ENCODE results near the gene SSR2.

SSR2 gene

DNA sequence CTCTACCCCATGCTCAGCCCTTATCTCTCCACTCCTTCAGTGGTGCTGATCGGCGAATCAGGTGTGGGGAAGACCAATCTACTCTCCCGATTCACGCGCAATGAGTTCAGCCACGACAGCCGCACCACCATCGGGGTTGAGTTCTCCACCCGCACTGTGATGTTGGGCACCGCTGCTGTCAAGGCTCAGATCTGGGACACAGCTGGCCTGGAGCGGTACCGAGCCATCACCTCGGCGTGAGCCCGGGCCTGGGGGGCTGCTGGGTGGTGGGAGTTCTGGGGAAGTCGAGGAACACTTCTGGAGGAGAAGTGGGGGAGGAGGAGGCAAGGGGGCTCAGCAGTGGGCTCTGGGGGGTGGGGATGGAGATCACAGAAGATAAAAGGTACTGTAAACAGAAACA is 45.1 kb upstream of the SSR2 start:
- no peak for TF ChIP-seq CTCF (IDR thresholded peaks at IDR 0.05; ENCODE audit: low read depth, low read length)
- TF ChIP-seq EZH2phosphoT487 (IDR thresholded peaks at IDR 0.05; ENCODE audit: low read depth), result no peak
- Histone ChIP-seq H3K79me2 (ENCODE audit: low read length) (no peaks in the 10 kb centered on the region), H3K9ac (ENCODE audit: low read length) (no peak overlapping the region), H2AFZ (ENCODE audit: low read depth, low read length) (no peak overlapping the region), H3K36me3 (replicated peaks; ENCODE audit: low read depth, low read length) (no peaks in the 10 kb centered on the region), H3K4me3 (ENCODE audit: low read length) (no peak overlapping the region), H3K27ac (ENCODE audit: low read length) (no peak overlapping the region), H3K9me3 (ENCODE audit: insufficient read depth, low read length) (no peaks in the 10 kb centered on the region), H3K4me1 (ENCODE audit: low read length) (no peaks in the 10 kb centered on the region), H4K20me1 (ENCODE audit: insufficient read depth, low read length) (no peaks in the 10 kb centered on the region), H3K4me2 (ENCODE audit: low read length) (no peak overlapping the region), H3K27me3 (ENCODE audit: low read depth, low read length) (no peaks in the 10 kb centered on the region)

DNA sequence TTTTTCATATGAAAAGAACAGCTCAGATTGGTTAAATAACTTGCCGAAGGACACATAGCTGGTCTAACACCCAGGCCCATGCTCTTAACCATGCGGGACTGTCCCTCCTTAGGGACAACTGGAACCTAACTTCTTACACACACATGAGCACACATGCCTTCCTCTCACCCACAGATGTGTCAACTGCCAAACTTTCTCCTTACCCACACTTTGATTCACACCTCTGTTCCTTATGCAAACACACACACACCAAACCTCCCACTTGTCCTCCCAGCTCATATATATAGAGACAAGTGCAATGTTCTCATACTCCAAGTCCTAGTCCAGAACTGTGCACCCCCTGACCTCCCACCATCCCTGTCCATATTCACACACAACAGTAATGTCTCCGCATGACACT is 44.5 kb upstream of the SSR2 start:
- no peaks in the 10 kb centered on the region for H3K79me2 ChIP-seq (ENCODE audit: low read length)
- H3K9me3 ChIP-seq (ENCODE audit: insufficient read depth, low read length), result no peaks in the 10 kb centered on the region
- H3K36me3 ChIP-seq (replicated peaks; ENCODE audit: low read depth, low read length), result no peaks in the 10 kb centered on the region
- no peak overlapping the region for H2AFZ ChIP-seq (ENCODE audit: low read depth, low read length)
- H4K20me1 ChIP-seq (ENCODE audit: insufficient read depth, low read length), result no peaks in the 10 kb centered on the region
- H3K4me1 ChIP-seq (ENCODE audit: low read length), result no peaks in the 10 kb centered on the region
- no peak overlapping the region for H3K4me3 ChIP-seq (ENCODE audit: low read length)
- no peak overlapping the region for H3K9ac ChIP-seq (ENCODE audit: low read length)
- no peak overlapping the region for H3K27ac ChIP-seq (ENCODE audit: low read length)
- TF ChIP-seq CTCF (IDR thresholded peaks at IDR 0.05; ENCODE audit: low read depth, low read length) (no peak), EZH2phosphoT487 (IDR thresholded peaks at IDR 0.05; ENCODE audit: low read depth) (no peak)
- H3K4me2 ChIP-seq (ENCODE audit: low read length), result no peak overlapping the region
- no peaks in the 10 kb centered on the region for H3K27me3 ChIP-seq (ENCODE audit: low read depth, low read length)

- H3K9ac ChIP-seq (ENCODE audit: low read length), result no peak overlapping the region
Measured at GRCh38 chr1:156064615-156065014, 43.9 kb upstream of the SSR2 start.

DNA sequence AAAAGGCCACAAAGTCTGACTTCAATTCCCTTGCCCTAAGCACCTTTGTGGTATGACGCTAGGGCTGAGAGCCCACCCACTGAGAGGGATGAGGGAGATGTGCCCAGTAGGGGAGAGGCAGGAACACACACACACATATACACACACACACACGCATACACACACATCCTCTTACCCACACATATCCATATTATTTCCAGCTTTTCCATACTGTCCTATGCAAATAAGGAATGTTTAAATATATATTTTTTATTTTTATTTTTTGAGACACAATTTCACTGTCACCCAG is 43.2 kb upstream of the SSR2 start:
- Histone ChIP-seq H3K4me3 (ENCODE audit: low read length) (no peak overlapping the region), H3K4me1 (ENCODE audit: low read length) (no peaks in the 10 kb centered on the region), H3K4me2 (ENCODE audit: low read length) (no peak overlapping the region), H3K36me3 (replicated peaks; ENCODE audit: low read depth, low read length) (no peaks in the 10 kb centered on the region), H3K79me2 (ENCODE audit: low read length) (no peaks in the 10 kb centered on the region), H3K9me3 (ENCODE audit: insufficient read depth, low read length) (no peaks in the 10 kb centered on the region), H2AFZ (ENCODE audit: low read depth, low read length) (no peak overlapping the region), H3K27ac (ENCODE audit: low read length) (no peak overlapping the region), H3K9ac (ENCODE audit: low read length) (no peak overlapping the region), H4K20me1 (ENCODE audit: insufficient read depth, low read length) (no peaks in the 10 kb centered on the region), H3K27me3 (ENCODE audit: low read depth, low read length) (no peaks in the 10 kb centered on the region)
- TF ChIP-seq EZH2phosphoT487 (IDR thresholded peaks at IDR 0.05; ENCODE audit: low read depth), result no peak

More at GRCh38 chr1:156064615-156065014, 43.9 kb upstream of the SSR2 start:
- H3K4me1 ChIP-seq (ENCODE audit: low read length), result no peaks in the 10 kb centered on the region
- no peaks in the 10 kb centered on the region for H4K20me1 ChIP-seq (ENCODE audit: insufficient read depth, low read length)
- TF ChIP-seq EZH2phosphoT487 (IDR thresholded peaks at IDR 0.05; ENCODE audit: low read depth) (no peak), CTCF (IDR thresholded peaks at IDR 0.05; ENCODE audit: low read depth, low read length) (no peak)
- no peaks in the 10 kb centered on the region for H3K36me3 ChIP-seq (replicated peaks; ENCODE audit: low read depth, low read length)
- no peak overlapping the region for H3K4me2 ChIP-seq (ENCODE audit: low read length)
- no peak overlapping the region for H2AFZ ChIP-seq (ENCODE audit: low read depth, low read length)
- H3K27ac ChIP-seq (ENCODE audit: low read length), result no peak overlapping the region
- H3K27me3 ChIP-seq (ENCODE audit: low read depth, low read length), result no peaks in the 10 kb centered on the region
- H3K4me3 ChIP-seq (ENCODE audit: low read length), result no peak overlapping the region
- no peaks in the 10 kb centered on the region for H3K9me3 ChIP-seq (ENCODE audit: insufficient read depth, low read length)
- no peaks in the 10 kb centered on the region for H3K79me2 ChIP-seq (ENCODE audit: low read length)

GRCh38 chr1:156062189-156062588 is 41.4 kb upstream of the SSR2 start:
- Histone ChIP-seq H4K20me1 (ENCODE audit: insufficient read depth, low read length) (no peaks in the 10 kb centered on the region), H3K4me2 (ENCODE audit: low read length) (no peak overlapping the region), H3K79me2 (ENCODE audit: low read length) (no peaks in the 10 kb centered on the region), H3K27ac (ENCODE audit: low read length) (no peak overlapping the region), H3K4me3 (ENCODE audit: low read length) (no peak overlapping the region), H3K27me3 (ENCODE audit: low read depth, low read length) (no peaks in the 10 kb centered on the region), H3K36me3 (replicated peaks; ENCODE audit: low read depth, low read length) (no peaks in the 10 kb centered on the region), H3K4me1 (ENCODE audit: low read length) (no peaks in the 10 kb centered on the region), H3K9me3 (ENCODE audit: insufficient read depth, low read length) (no peaks in the 10 kb centered on the region), H2AFZ (ENCODE audit: low read depth, low read length) (no peak overlapping the region), H3K9ac (ENCODE audit: low read length) (no peak overlapping the region)
- TF ChIP-seq EZH2phosphoT487 (IDR thresholded peaks at IDR 0.05; ENCODE audit: low read depth) (no peak), CTCF (IDR thresholded peaks at IDR 0.05; ENCODE audit: low read depth, low read length) (no peak)
